Progenitor cell of endocrine pancreas (in vitro differentiated cells): ENCODE results near the gene TRIM14. TPM values are rescaled to one million over a fixed set of nuclear protein-coding genes. Genes with fewer than 3 reads are reported as not detected.

Experiments
- DNase-seq: peaks from one replicate; pipeline ENCODE4 v3.0.0; 2021; ENCODE audit warnings: low spot score; ENCODE audit not compliant: unreplicated experiment
- H3K27ac Mint-ChIP-seq: 2 replicates; pipeline ENCODE4 v1.8.0; 2021; ENCODE audit warnings: mild to moderate bottlenecking, moderate library complexity, mixed read lengths
- H3K27me3 Mint-ChIP-seq: 2 replicates; pipeline ENCODE4 v1.8.0; 2021; ENCODE audit warnings: mixed read lengths
- H3K36me3 Mint-ChIP-seq: 2 replicates; pipeline ENCODE4 v1.8.0; 2022; ENCODE audit warnings: mixed read lengths; ENCODE audit not compliant: insufficient read depth
- H3K4me1 Mint-ChIP-seq: 2 replicates; pipeline ENCODE4 v1.8.0; 2021; ENCODE audit warnings: low read depth, mixed read lengths
- H3K4me3 Mint-ChIP-seq: 2 replicates; pipeline ENCODE4 v1.8.0; 2021; ENCODE audit warnings: low read depth, mild to moderate bottlenecking, moderate library complexity, mixed read lengths
- H3K9me3 Mint-ChIP-seq: 2 replicates; pipeline ENCODE4 v1.8.0; 2021; ENCODE audit warnings: low read depth, mixed read lengths
- CTCF ChIP-seq: fragments of 200-600 bp; sonication (generic); IDR thresholded peaks from one replicate; pipeline ENCODE4 v1.5.0; 2021; ENCODE audit warnings: antibody characterized with exemption, mild to moderate bottlenecking; ENCODE audit not compliant: unreplicated experiment
- total RNA-seq: library from RNA; stranded (reverse); gene quantifications from 2 replicates; pipeline ENCODE4 v1.2.1, GENCODE V29; 2021

The TRIM14 gene
- total RNA-seq, 1 donor from 2014 or later: 2.9 TPM

- Mint-ChIP-seq H3K27ac (no peak overlapping the region), H3K9me3 (no peaks in the 10 kb centered on the region), H3K36me3 (peaks cover 5% of the 10 kb centered on the region), H3K27me3 (peaks cover 34% of the 10 kb centered on the region), H3K4me1 (peaks cover 7% of the 10 kb centered on the region), H3K4me3 (no peak overlapping the region)
- peak; percentile 49 for TF ChIP-seq CTCF
- peak; percentile 49 for DNase-seq
Measured at GRCh38 chr9:98087420-98088354, 31.3 kb downstream of the TRIM14 start.

GRCh38 chr9:98086461-98086860 is 32.6 kb downstream of the TRIM14 start:
- Mint-ChIP-seq H3K36me3 (peaks cover 5% of the 10 kb centered on the region), H3K4me1 (peaks cover 7% of the 10 kb centered on the region), H3K9me3 (no peaks in the 10 kb centered on the region), H3K27ac (peak overlapping the region; percentile 46), H3K27me3 (peaks cover 27% of the 10 kb centered on the region), H3K4me3 (no peak overlapping the region)
- TF ChIP-seq CTCF: no peak
- no peak for DNase-seq

- Mint-ChIP-seq H3K27me3 (peaks cover 27% of the 10 kb centered on the region), H3K9me3 (no peaks in the 10 kb centered on the region), H3K36me3 (peaks cover 5% of the 10 kb centered on the region), H3K4me3 (no peak overlapping the region), H3K4me1 (peaks cover 7% of the 10 kb centered on the region), H3K27ac (no peak overlapping the region)
- TF ChIP-seq CTCF: no peak
- no peak for DNase-seq
Measured at GRCh38 chr9:98085944-98086343, 33.1 kb downstream of the TRIM14 start.

GRCh38 chr9:98085058-98085457 is 34.0 kb downstream of the TRIM14 start:
- Mint-ChIP-seq H3K4me1 (peaks cover 7% of the 10 kb centered on the region), H3K9me3 (no peaks in the 10 kb centered on the region), H3K27ac (no peak overlapping the region), H3K36me3 (peaks cover 5% of the 10 kb centered on the region), H3K4me3 (no peak overlapping the region), H3K27me3 (peaks cover 24% of the 10 kb centered on the region)
- TF ChIP-seq CTCF: no peak
- DNase-seq: no peak

GRCh38 chr9:98084396-98084795 is 34.6 kb downstream of the TRIM14 start:
- Mint-ChIP-seq H3K27me3 (peaks cover 18% of the 10 kb centered on the region), H3K9me3 (no peaks in the 10 kb centered on the region), H3K4me3 (no peak overlapping the region), H3K27ac (no peak overlapping the region), H3K36me3 (peaks cover 5% of the 10 kb centered on the region), H3K4me1 (peaks cover 7% of the 10 kb centered on the region)
- DNase-seq: no peak
- TF ChIP-seq CTCF: no peak
